ENCODE measurements around the gene POPDC3.

DNA sequence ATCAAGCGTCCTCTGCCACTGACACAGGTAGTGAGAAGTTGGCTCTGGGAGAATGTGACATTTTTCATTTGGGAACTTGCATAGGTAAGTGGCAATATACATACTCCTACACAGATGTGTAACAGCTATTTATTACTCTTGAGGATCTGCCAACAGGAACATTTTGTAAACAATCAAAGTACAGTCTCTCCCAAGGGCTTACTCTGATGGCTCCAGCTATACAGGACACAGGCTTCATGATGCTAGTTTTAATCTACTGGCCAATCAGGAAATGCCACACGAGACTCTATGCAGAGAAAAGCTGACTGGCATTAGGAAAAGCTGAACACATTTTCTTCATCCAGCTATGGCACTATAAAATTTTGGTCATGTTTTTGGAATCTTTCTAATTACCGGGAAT, 57.8 kb downstream of the POPDC3 start:
- TF ChIP-seq POLR2A (IDR thresholded peaks at IDR 0.05) (no peak), EP300 (IDR thresholded peaks at IDR 0.05) (no peak), POLR2AphosphoS5 (IDR thresholded peaks at IDR 0.05) (no peak)
- TF ChIP-seq, protein P1, sequence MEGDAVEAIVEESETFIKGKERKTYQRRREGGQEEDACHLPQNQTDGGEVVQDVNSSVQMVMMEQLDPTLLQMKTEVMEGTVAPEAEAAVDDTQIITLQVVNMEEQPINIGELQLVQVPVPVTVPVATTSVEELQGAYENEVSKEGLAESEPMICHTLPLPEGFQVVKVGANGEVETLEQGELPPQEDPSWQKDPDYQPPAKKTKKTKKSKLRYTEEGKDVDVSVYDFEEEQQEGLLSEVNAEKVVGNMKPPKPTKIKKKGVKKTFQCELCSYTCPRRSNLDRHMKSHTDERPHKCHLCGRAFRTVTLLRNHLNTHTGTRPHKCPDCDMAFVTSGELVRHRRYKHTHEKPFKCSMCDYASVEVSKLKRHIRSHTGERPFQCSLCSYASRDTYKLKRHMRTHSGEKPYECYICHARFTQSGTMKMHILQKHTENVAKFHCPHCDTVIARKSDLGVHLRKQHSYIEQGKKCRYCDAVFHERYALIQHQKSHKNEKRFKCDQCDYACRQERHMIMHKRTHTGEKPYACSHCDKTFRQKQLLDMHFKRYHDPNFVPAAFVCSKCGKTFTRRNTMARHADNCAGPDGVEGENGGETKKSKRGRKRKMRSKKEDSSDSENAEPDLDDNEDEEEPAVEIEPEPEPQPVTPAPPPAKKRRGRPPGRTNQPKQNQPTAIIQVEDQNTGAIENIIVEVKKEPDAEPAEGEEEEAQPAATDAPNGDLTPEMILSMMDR (IDR thresholded peaks at IDR 0.05), result no peak
